ENCODE measurements around the gene FAM174A. TPM values are rescaled to one million over a fixed set of nuclear protein-coding genes. Genes with fewer than 3 reads are reported as not detected.
"Not testable (repeated sequence)": the region's sequence is repeated elsewhere in the genome, so short reads cannot be mapped to it uniquely, and the experiment has no call there.

FAM174A gene
- total RNA-seq, 1 experiment from 2014 or later: 66.2 TPM

DNA sequence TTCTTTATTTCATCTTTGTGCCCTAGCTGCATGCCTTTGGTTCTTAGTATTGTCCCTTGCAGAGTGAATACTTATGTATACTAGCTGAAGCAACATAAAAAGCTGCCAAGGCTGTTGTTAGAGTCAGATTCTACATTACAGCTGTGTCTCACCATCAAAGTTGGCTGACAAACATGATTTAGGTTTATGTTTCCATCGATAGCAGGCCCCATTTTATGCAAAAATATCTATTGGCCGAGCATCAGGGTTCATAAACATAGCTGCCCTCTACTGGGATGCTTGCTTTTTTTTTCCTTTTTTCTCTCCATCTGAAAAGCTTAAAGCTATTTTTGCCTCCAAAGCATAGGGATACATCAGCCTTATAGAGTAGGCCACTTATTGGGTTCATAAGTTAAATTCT, 68.0 kb downstream of the FAM174A start:
- no peak for ATAC-seq
- Histone ChIP-seq H2AFZ (ENCODE audit: low read length) (no peak overlapping the region), H3K4me2 (ENCODE audit: low read length) (no peak overlapping the region), H3K9me3 (ENCODE audit: low read length) (no peaks in the 10 kb centered on the region), H3K9me2 (replicated peaks; ENCODE audit: low read length) (no peaks in the 10 kb centered on the region), H3K4me3 (ENCODE audit: low read length) (no peak overlapping the region), H4K20me1 (ENCODE audit: low read length) (no peaks in the 10 kb centered on the region), H3K9ac (ENCODE audit: low read length) (no peak overlapping the region), H3K36me3 (ENCODE audit: low read depth, low read length) (no peaks in the 10 kb centered on the region), H3K27me3 (ENCODE audit: low read length) (no peaks in the 10 kb centered on the region), H3K4me1 (ENCODE audit: insufficient read depth, low read length) (no peaks in the 10 kb centered on the region), H3F3A (ENCODE audit: low read length, unreplicated experiment) (no peaks in the 10 kb centered on the region), H3K27ac (ENCODE audit: low read length) (no peak overlapping the region), H3K79me2 (ENCODE audit: low read length) (no peaks in the 10 kb centered on the region)
- BruUV-seq (replicated peaks): no TSS peak
- ChIA-PET POLR2A (ENCODE audit: unreplicated experiment) (no interaction called here), CTCF (no interaction called here)
- DNase-seq: no peak
- intact Hi-C loops (cut with micrococcal nuclease): no loop called here
- TF ChIP-seq, protein P1, sequence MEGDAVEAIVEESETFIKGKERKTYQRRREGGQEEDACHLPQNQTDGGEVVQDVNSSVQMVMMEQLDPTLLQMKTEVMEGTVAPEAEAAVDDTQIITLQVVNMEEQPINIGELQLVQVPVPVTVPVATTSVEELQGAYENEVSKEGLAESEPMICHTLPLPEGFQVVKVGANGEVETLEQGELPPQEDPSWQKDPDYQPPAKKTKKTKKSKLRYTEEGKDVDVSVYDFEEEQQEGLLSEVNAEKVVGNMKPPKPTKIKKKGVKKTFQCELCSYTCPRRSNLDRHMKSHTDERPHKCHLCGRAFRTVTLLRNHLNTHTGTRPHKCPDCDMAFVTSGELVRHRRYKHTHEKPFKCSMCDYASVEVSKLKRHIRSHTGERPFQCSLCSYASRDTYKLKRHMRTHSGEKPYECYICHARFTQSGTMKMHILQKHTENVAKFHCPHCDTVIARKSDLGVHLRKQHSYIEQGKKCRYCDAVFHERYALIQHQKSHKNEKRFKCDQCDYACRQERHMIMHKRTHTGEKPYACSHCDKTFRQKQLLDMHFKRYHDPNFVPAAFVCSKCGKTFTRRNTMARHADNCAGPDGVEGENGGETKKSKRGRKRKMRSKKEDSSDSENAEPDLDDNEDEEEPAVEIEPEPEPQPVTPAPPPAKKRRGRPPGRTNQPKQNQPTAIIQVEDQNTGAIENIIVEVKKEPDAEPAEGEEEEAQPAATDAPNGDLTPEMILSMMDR (conservative IDR thresholded peaks at IDR 0.05; ENCODE audit: low read depth, low read length): no peak
- TF ChIP-seq EZH2 (IDR thresholded peaks at IDR 0.05; ENCODE audit: low read length, unreplicated experiment) (no peak), EZH2phosphoT487 (IDR thresholded peaks at IDR 0.05; ENCODE audit: borderline replicate concordance, low read length) (no peak)

DNA sequence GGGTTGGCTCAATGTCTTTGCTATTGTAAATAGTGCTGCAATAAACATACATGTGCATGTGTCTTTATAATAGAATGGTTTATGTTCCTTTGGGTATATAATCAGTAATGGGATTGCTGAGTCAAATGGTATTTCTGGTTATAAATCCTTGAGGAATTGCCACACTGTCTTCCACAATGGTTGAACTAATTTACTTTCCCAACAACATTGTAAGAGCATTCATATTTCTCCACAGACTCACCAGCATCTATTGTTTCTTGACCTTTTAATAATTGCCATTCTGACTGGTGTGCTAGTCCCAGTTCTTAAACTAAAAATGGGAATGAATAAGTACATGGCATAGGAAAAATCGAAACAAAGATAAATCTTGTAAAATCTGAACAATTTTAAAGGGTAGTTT, 68.8 kb downstream of the FAM174A start:
- not testable (repeated sequence) for H3K79me2 ChIP-seq (ENCODE audit: low read length)

DNA sequence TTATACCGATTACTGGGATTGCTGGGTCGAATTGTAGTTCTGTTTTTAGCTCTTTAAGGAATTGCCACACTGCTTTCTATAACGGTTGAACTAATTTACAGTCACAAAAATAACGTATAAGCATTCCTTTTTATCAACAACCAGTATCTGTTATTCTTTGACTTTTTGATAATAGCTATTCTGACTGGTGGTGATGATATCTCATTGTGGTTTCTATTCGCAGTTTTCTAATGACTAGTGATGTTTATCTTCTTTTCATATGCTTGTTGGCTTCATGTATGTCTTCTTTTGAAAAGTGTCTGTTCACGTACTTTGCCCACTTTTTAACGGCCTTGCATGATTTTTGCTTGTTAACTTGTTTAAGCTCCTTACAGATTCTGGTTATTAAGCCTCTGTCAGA, 74.4 kb downstream of the FAM174A start:
- CTCF ChIA-PET: no interaction called here
- no TSS peak for BruUV-seq (replicated peaks)

More for the DNA sequence above, 68.8 kb downstream of the FAM174A start:
- ATAC-seq; H3K27me3 ChIP-seq (ENCODE audit: low read length); H2AFZ ChIP-seq (ENCODE audit: low read length); DNase-seq; H3K9me3 ChIP-seq (ENCODE audit: low read length); H3F3A ChIP-seq (ENCODE audit: low read length, unreplicated experiment); H3K4me3 ChIP-seq (ENCODE audit: low read length); H3K27ac ChIP-seq (ENCODE audit: low read length); H3K9ac ChIP-seq (ENCODE audit: low read length); H3K36me3 ChIP-seq (ENCODE audit: low read depth, low read length); POLR2A ChIA-PET (ENCODE audit: unreplicated experiment); CTCF ChIA-PET; BruUV-seq (replicated peaks); H4K20me1 ChIP-seq (ENCODE audit: low read length); intact Hi-C loops (cut with micrococcal nuclease); H3K4me2 ChIP-seq (ENCODE audit: low read length); H3K4me1 ChIP-seq (ENCODE audit: insufficient read depth, low read length); H3K9me2 ChIP-seq (replicated peaks; ENCODE audit: low read length): not testable (repeated sequence)

More for the DNA sequence above, 74.4 kb downstream of the FAM174A start:
- no peak overlapping the region for H3K4me3 ChIP-seq (ENCODE audit: low read length)
- ATAC-seq: no peak
- no peak overlapping the region for H3K27ac ChIP-seq (ENCODE audit: low read length)
- no peak overlapping the region for H3K9ac ChIP-seq (ENCODE audit: low read length)
- H3K36me3 ChIP-seq (ENCODE audit: low read depth, low read length): no peaks in the 10 kb centered on the region
- no peaks in the 10 kb centered on the region for H3K9me2 ChIP-seq (replicated peaks; ENCODE audit: low read length)
- no peaks in the 10 kb centered on the region for H3K4me1 ChIP-seq (ENCODE audit: insufficient read depth, low read length)
- no peaks in the 10 kb centered on the region for H3F3A ChIP-seq (ENCODE audit: low read length, unreplicated experiment)
- DNase-seq: no peak
- H3K4me2 ChIP-seq (ENCODE audit: low read length): no peak overlapping the region
- peaks cover 4% of the 10 kb centered on the region; the same call in 1 of the 2 replicates for H3K27me3 ChIP-seq (ENCODE audit: low read length)
- no peaks in the 10 kb centered on the region for H3K79me2 ChIP-seq (ENCODE audit: low read length)
- H3K9me3 ChIP-seq (ENCODE audit: low read length): no peaks in the 10 kb centered on the region
- TF ChIP-seq EZH2 (IDR thresholded peaks at IDR 0.05; ENCODE audit: low read length, unreplicated experiment): no peak
- TF ChIP-seq EZH2phosphoT487 (IDR thresholded peaks at IDR 0.05; ENCODE audit: borderline replicate concordance, low read length): no peak
- TF ChIP-seq, protein P1 (conservative IDR thresholded peaks at IDR 0.05; ENCODE audit: low read depth, low read length): no peak
- intact Hi-C loops (cut with micrococcal nuclease): no loop called here
- POLR2A ChIA-PET (ENCODE audit: unreplicated experiment): no interaction called here
- H4K20me1 ChIP-seq (ENCODE audit: low read length): no peaks in the 10 kb centered on the region
- H2AFZ ChIP-seq (ENCODE audit: low read length): no peak overlapping the region
